Islet of Langerhans (tissue), 1 donor: ENCODE measurements around the gene LORICRIN.
"Not testable (repeated sequence)": the region's sequence is repeated elsewhere in the genome, so short reads cannot be mapped to it uniquely, and the experiment has no call there.

Experiments used
- FAIRE-seq: peaks from one replicate; lab custom pipeline; 2011; peaks lifted over from hg19 to GRCh38; lab: Jason Lieb, UNC

LORICRIN gene

GRCh38 chr1:153259387-153259786, at the start of gene LORICRIN:
LORICRIN (plus strand) TSS chr1:153259687; CDS start chr1:153260950, 1,263 bp downstream.
- no peak for FAIRE-seq

- no peak for FAIRE-seq
Observed at GRCh38 chr1:153210206-153210605, 49.3 kb upstream of the LORICRIN start.

GRCh38 chr1:153212201-153212600, 47.3 kb upstream of the LORICRIN start:
- FAIRE-seq: no peak

GRCh38 chr1:153213519-153213918, 46.0 kb upstream of the LORICRIN start:
- no peak for FAIRE-seq

GRCh38 chr1:153217212-153217611, 42.3 kb upstream of the LORICRIN start, which contains the start of gene PRR9:
PRR9 (plus strand) TSS chr1:153217584; CDS start chr1:153218145, 561 bp downstream.
- no peak for FAIRE-seq

- FAIRE-seq: no peak
Observed at GRCh38 chr1:153217744-153218416, 41.6 kb upstream of the LORICRIN start.

- FAIRE-seq: no peak
Observed at GRCh38 chr1:153220606-153221303, 38.7 kb upstream of the LORICRIN start.

- FAIRE-seq: not testable (repeated sequence)
Observed at GRCh38 chr1:153223040-153223891, 36.2 kb upstream of the LORICRIN start.

GRCh38 chr1:153227810-153228209, 31.7 kb upstream of the LORICRIN start:
- no peak for FAIRE-seq

GRCh38 chr1:153228491-153228890, 31.0 kb upstream of the LORICRIN start:
- FAIRE-seq: no peak

GRCh38 chr1:153229076-153229829, 30.2 kb upstream of the LORICRIN start:
- not testable (repeated sequence) for FAIRE-seq

GRCh38 chr1:153231363-153231762, 28.1 kb upstream of the LORICRIN start:
- FAIRE-seq: no peak

GRCh38 chr1:153231785-153232184, 27.7 kb upstream of the LORICRIN start:
- FAIRE-seq: no peak

- FAIRE-seq: no peak
Observed at GRCh38 chr1:153232553-153232952, 26.9 kb upstream of the LORICRIN start.

GRCh38 chr1:153233448-153233847, 26.0 kb upstream of the LORICRIN start:
- no peak for FAIRE-seq

- FAIRE-seq: no peak
Observed at GRCh38 chr1:153238527-153238926, 21.0 kb upstream of the LORICRIN start.

GRCh38 chr1:153242160-153242559, 17.3 kb upstream of the LORICRIN start:
- FAIRE-seq: no peak

- FAIRE-seq: no peak
Observed at GRCh38 chr1:153245466-153245865, 14.0 kb upstream of the LORICRIN start.

GRCh38 chr1:153246018-153246417, 13.5 kb upstream of the LORICRIN start:
- no peak for FAIRE-seq

GRCh38 chr1:153246825-153247224, 12.7 kb upstream of the LORICRIN start:
- FAIRE-seq: no peak

GRCh38 chr1:153248176-153248879, 11.2 kb upstream of the LORICRIN start:
- FAIRE-seq: no peak
